HepG2 (cell line): ENCODE measurements around the gene THAP9. TPM values are rescaled to one million over a fixed set of nuclear protein-coding genes. Genes with fewer than 3 reads are reported as not detected.

Source experiments
- BCL3 ChIP-seq: sonication (generic); formaldehyde crosslinking; IDR thresholded peaks from 2 replicates; pipeline ENCODE4 v1.5.1; 2020; ENCODE audit warnings: mild to moderate bottlenecking, missing genetic modification reagents, moderate library complexity
- EEA1 ChIP-seq: sonication (generic); formaldehyde crosslinking; IDR thresholded peaks from 2 replicates; pipeline ENCODE4 v1.5.1; 2020; ENCODE audit warnings: mild to moderate bottlenecking, missing genetic modification reagents, borderline replicate concordance
- FUBP1 ChIP-seq: sonication (generic); formaldehyde crosslinking; IDR thresholded peaks from 2 replicates; pipeline ENCODE4 v1.5.1; 2020; ENCODE audit warnings: missing genetic modification reagents, mild to moderate bottlenecking, borderline replicate concordance
- KDM6A ChIP-seq: IDR thresholded peaks from 2 replicates; pipeline ENCODE4 v1.6.1; 2016; ENCODE audit warnings: low read depth
- NKX3-1 ChIP-seq: sonication (generic); formaldehyde crosslinking; IDR thresholded peaks from 2 replicates; pipeline ENCODE4 v1.5.0; 2020; ENCODE audit warnings: missing genetic modification reagents
- ZNF230 ChIP-seq: sonication (generic); formaldehyde crosslinking; IDR thresholded peaks from 2 replicates; pipeline ENCODE4 v1.4.0; 2020; ENCODE audit warnings: mild to moderate bottlenecking, missing genetic modification reagents
- ZNF232 ChIP-seq: sonication (generic); formaldehyde crosslinking; IDR thresholded peaks from 2 replicates; pipeline ENCODE4 v1.4.0; 2020; ENCODE audit warnings: missing genetic modification reagents, borderline replicate concordance
- ZNF276 ChIP-seq: sonication (generic); formaldehyde crosslinking; IDR thresholded peaks from 2 replicates; pipeline ENCODE4 v1.4.0; 2020; ENCODE audit warnings: mild to moderate bottlenecking, low read depth, missing genetic modification reagents
- ZNF30 ChIP-seq: sonication (generic); formaldehyde crosslinking; IDR thresholded peaks from 2 replicates; pipeline ENCODE4 v1.5.0; 2020; ENCODE audit warnings: mild to moderate bottlenecking, missing genetic modification reagents
- ZNF607 ChIP-seq: sonication (generic); formaldehyde crosslinking; IDR thresholded peaks from 2 replicates; pipeline ENCODE4 v1.5.1; 2020; ENCODE audit warnings: missing genetic modification reagents, mild to moderate bottlenecking, borderline replicate concordance
- ZNF709 ChIP-seq: sonication (generic); formaldehyde crosslinking; IDR thresholded peaks from 2 replicates; pipeline ENCODE4 v1.5.0; 2020; ENCODE audit warnings: mild to moderate bottlenecking, missing genetic modification reagents
- polyA plus RNA-seq, 8 experiments: library from polyadenylated mRNA; depleted of rRNA in 3 of 8; stranded (reverse) in 7 of 8; unstranded in 1 of 8; fragments of >200 nt; fragmentation: Illumina TruSeq in 4 of 8; extraction: Trizol in 4 of 8; gene quantifications; 2 replicates each; pipeline versions ENCODE4 v1.2.1 to v1.2.3, GENCODE V29; 2011 to 2016; ENCODE audit warnings: low read depth in 4 of 8, missing spikeins in 1 of 8, mixed read lengths in 1 of 8; ENCODE audit not compliant: insufficient read depth in 1 of 8
- total RNA-seq, 5 experiments: library from RNA; depleted of rRNA; stranded (reverse); fragments of >200 nt; fragmentation: Illumina TruSeq; extraction: Trizol; gene quantifications; 2 replicates each; pipeline ENCODE4 v1.2.3, GENCODE V29; 2016; ENCODE audit warnings: low read depth in 1 of 5
- TF ChIP-seq, protein P1 (sequence below): sonication (generic); formaldehyde crosslinking; IDR thresholded peaks from 2 replicates; pipeline ENCODE4 v1.5.0; 2020; ENCODE audit warnings: mild to moderate bottlenecking, missing genetic modification reagents
- TF ChIP-seq, protein P2 (sequence below): sonication (generic); formaldehyde crosslinking; conservative IDR thresholded peaks from 2 replicates; pipeline ENCODE4 v1.8.0; 2022; ENCODE audit warnings: mild to moderate bottlenecking, moderate library complexity, missing genetic modification reagents
- TF ChIP-seq, protein P3 (sequence below): sonication (generic); formaldehyde crosslinking; IDR thresholded peaks from 2 replicates; pipeline ENCODE4 v1.4.0; 2020; ENCODE audit warnings: low read depth, mild to moderate bottlenecking, missing genetic modification reagents

The THAP9 gene
- total and polyA plus RNA-seq, 2 of the 13 experiments (the other 11 are each of a cell fraction or from before 2014, with no cell fraction given), result 6.0 to 7.2 TPM

DNA sequence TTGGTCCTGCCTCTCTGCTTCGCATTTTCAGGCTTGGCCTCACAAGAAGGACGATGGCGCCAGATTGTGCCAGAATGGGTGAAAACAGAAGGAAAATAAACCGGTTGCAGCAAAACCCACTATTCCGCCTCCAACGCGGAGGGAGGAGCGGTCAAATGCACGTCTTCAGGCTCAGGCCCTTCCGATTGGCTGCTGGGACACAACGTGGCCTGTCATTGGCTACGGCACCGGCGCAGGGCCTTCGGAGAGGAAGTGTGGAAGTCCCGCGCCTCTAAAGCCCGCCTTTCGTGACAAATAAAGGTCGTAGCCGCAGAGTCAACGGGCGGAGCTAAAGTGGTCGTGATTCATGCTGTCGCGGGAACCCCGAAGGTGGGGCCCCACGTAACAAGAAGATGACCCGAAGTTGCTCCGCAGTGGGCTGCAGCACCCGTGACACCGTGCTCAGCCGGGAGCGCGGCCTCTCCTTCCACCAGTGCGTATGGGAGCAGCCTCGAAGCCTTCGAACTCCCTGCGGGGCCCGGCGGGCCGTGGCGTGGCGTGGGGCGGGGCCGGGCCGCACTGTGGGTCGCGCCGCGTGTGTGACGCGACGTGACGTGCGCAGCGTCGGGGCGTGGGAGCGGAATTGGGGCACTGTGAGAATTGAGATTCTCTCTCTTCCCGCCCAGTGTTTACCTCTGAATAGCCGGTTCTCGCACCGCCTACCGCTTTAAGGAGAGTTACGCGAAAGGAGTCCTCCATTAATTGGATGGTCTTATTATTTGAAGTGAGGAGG lies at the start of gene THAP9 (continued):
- TF ChIP-seq EEA1 (CRISPR knock-in tag) (no peak), FUBP1 (CRISPR knock-in tag) (no peak), KDM6A (CRISPR knock-in tag) (no peak), ZNF276 (CRISPR knock-in tag) (peak; percentile 16; the same call in 1 of the 2 replicates), ZNF709 (CRISPR knock-in tag) (peak; percentile 87), ZNF232 (CRISPR knock-in tag) (no peak), ZNF230 (CRISPR knock-in tag) (peak; percentile 91; the same call in 1 of the 2 replicates), ZNF607 (CRISPR knock-in tag) (peak; percentile 93), NKX3-1 (0 out of 2 replicates have a peak, but pooled peaks have one; percentile 30), ZNF30 (CRISPR knock-in tag) (0 out of 2 replicates have a peak, but pooled peaks have one; percentile 33), BCL3 (CRISPR knock-in tag) (peak; percentile 93)
- TF ChIP-seq, protein P1, sequence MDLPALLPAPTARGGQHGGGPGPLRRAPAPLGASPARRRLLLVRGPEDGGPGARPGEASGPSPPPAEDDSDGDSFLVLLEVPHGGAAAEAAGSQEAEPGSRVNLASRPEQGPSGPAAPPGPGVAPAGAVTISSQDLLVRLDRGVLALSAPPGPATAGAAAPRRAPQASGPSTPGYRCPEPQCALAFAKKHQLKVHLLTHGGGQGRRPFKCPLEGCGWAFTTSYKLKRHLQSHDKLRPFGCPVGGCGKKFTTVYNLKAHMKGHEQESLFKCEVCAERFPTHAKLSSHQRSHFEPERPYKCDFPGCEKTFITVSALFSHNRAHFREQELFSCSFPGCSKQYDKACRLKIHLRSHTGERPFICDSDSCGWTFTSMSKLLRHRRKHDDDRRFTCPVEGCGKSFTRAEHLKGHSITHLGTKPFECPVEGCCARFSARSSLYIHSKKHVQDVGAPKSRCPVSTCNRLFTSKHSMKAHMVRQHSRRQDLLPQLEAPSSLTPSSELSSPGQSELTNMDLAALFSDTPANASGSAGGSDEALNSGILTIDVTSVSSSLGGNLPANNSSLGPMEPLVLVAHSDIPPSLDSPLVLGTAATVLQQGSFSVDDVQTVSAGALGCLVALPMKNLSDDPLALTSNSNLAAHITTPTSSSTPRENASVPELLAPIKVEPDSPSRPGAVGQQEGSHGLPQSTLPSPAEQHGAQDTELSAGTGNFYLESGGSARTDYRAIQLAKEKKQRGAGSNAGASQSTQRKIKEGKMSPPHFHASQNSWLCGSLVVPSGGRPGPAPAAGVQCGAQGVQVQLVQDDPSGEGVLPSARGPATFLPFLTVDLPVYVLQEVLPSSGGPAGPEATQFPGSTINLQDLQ (CRISPR knock-in tag), result peak; percentile 82; the same call in 1 of the 2 replicates
- TF ChIP-seq, protein P2, sequence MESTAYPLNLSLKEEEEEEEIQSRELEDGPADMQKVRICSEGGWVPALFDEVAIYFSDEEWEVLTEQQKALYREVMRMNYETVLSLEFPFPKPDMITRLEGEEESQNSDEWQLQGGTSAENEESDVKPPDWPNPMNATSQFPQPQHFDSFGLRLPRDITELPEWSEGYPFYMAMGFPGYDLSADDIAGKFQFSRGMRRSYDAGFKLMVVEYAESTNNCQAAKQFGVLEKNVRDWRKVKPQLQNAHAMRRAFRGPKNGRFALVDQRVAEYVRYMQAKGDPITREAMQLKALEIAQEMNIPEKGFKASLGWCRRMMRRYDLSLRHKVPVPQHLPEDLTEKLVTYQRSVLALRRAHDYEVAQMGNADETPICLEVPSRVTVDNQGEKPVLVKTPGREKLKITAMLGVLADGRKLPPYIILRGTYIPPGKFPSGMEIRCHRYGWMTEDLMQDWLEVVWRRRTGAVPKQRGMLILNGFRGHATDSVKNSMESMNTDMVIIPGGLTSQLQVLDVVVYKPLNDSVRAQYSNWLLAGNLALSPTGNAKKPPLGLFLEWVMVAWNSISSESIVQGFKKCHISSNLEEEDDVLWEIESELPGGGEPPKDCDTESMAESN, result peak; percentile 98
- TF ChIP-seq, protein P3, sequence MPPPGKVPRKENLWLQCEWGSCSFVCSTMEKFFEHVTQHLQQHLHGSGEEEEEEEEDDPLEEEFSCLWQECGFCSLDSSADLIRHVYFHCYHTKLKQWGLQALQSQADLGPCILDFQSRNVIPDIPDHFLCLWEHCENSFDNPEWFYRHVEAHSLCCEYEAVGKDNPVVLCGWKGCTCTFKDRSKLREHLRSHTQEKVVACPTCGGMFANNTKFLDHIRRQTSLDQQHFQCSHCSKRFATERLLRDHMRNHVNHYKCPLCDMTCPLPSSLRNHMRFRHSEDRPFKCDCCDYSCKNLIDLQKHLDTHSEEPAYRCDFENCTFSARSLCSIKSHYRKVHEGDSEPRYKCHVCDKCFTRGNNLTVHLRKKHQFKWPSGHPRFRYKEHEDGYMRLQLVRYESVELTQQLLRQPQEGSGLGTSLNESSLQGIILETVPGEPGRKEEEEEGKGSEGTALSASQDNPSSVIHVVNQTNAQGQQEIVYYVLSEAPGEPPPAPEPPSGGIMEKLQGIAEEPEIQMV, result no peak; the same call in 1 of the 2 replicates
